HCT116 (cell line): ENCODE data around the gene FCHO2. TPM values are rescaled to one million over a fixed set of nuclear protein-coding genes. Genes with fewer than 3 reads are reported as not detected.

Source experiments
- ATAC-seq: fragments of 200-7000 bp; cut with Tn5 transposase; 2 replicates; pipeline ENCODE4 v1.9.1; 2020; ENCODE audit warnings: mild to moderate bottlenecking, moderate library complexity
- BruUV-seq: library from RNA; stranded (reverse); fragments of 400-500 nt; replicated peaks from 2 replicates; lab custom pipeline; 2021; lab: Mats Ljungman, UMichigan
- CTCF ChIA-PET: fragments of 300-600 bp; sonication (Branson Sonifier 250); formaldehyde crosslinking; loops from one replicate; lab custom pipeline; 2021; ENCODE audit warnings: antibody characterized with exemption; lab: Charles Lee
- POLR2A ChIA-PET: fragments of 300-600, 350-600 bp; sonication (Branson Sonifier 250); formaldehyde crosslinking; loops from one replicate; lab custom pipeline; 2021; ENCODE audit warnings: antibody characterized with exemption; lab: Charles Lee
- RAD21 ChIA-PET, 2 experiments: fragments of 300-600 bp; sonication (Branson Sonifier 250); formaldehyde crosslinking; loops; one replicate each; lab custom pipeline; 2023; ENCODE audit warnings: low total read pairs in 2 of 2; ENCODE audit not compliant: uncharacterized antibody in 2 of 2, unreplicated experiment in 2 of 2, low non-redundant PET in 1 of 2; lab: Charles Lee
- DNase-seq: peaks from one replicate; pipeline ENCODE4 v3.0.0-alpha.2; 2010; ENCODE audit warnings: low read depth, low spot score
- H2AFZ ChIP-seq: fragments of 200-600 bp; shearing (Covaris generic), sonication (generic); 2 replicates; pipeline ENCODE4 v1.6.1; 2017; ENCODE audit warnings: low read depth, mixed run types, mixed read lengths, antibody characterized with exemption, low read length; ENCODE audit not compliant: poor library complexity, severe bottlenecking
- H3K27ac ChIP-seq: 2 replicates; pipeline ENCODE4 v1.5.1; 2012; ENCODE audit warnings: low read depth, low read length
- H3K27me3 ChIP-seq: fragments of 200-600 bp; sonication (generic); 2 replicates; pipeline ENCODE4 v1.6.1; 2016; ENCODE audit warnings: mixed run types, low read length, mixed read lengths; ENCODE audit not compliant: insufficient read depth
- H3K36me3 ChIP-seq, 2 experiments: fragments of 200-500 bp in 1 of 2; fragments of 200-600 bp in 1 of 2; sonication (Bioruptor generic) in 1 of 2; sonication (generic) in 1 of 2; 2 replicates each; pipeline versions ENCODE4 v1.5.1 to v1.6.1; 2014 to 2016; ENCODE audit warnings: low read length in 2 of 2, inconsistent platforms in 1 of 2, mixed read lengths in 1 of 2, mixed run types in 1 of 2; ENCODE audit not compliant: insufficient read depth in 2 of 2, control insufficient read depth in 1 of 2
- H3K4me1 ChIP-seq, 2 experiments: fragments of 200-600 bp in 1 of 2; sonication (generic) in 1 of 2; 2 replicates each; pipeline versions ENCODE4 v1.5.1 to v1.6.1; 2012 to 2017; ENCODE audit warnings: low read length in 2 of 2, inconsistent platforms in 1 of 2, mild to moderate bottlenecking in 1 of 2, mixed read lengths in 1 of 2, mixed run types in 1 of 2, moderate library complexity in 1 of 2; ENCODE audit not compliant: insufficient read depth in 2 of 2, control insufficient read depth in 1 of 2
- H3K4me2 ChIP-seq: fragments of 200-600 bp; sonication (generic); 2 replicates; pipeline ENCODE4 v1.6.1; 2017; ENCODE audit warnings: mixed run types, low read length, mixed read lengths
- H3K4me3 ChIP-seq, 2 experiments: fragments of 200-600 bp in 1 of 2; sonication (generic) in 1 of 2; replicated peaks in 1 of 2; 2 replicates each; pipeline ENCODE4 v1.5.1; 2011 to 2016; ENCODE audit warnings: low read length in 2 of 2, control low read depth in 1 of 2, low read depth in 1 of 2, mild to moderate bottlenecking in 1 of 2, mixed read lengths in 1 of 2, mixed run types in 1 of 2
- H3K79me2 ChIP-seq: fragments of 200-600 bp; sonication (generic); 2 replicates; pipeline ENCODE4 v1.6.1; 2017; ENCODE audit warnings: mild to moderate bottlenecking, mixed run types, low read length, moderate library complexity, mixed read lengths; ENCODE audit not compliant: insufficient read depth
- H3K9ac ChIP-seq: fragments of 200-600 bp; sonication (generic); 2 replicates; pipeline ENCODE4 v1.6.1; 2016; ENCODE audit warnings: low read length, mixed read lengths
- H3K9me2 ChIP-seq: fragments of 200-600 bp; sonication (generic), shearing (Covaris generic); 2 replicates; pipeline ENCODE4 v1.6.1; 2017; ENCODE audit warnings: mixed run types, mild to moderate bottlenecking, moderate library complexity; ENCODE audit not compliant: insufficient read depth
- H3K9me3 ChIP-seq, 2 experiments: fragments of 200-500 bp in 1 of 2; fragments of 200-600 bp in 1 of 2; sonication (Bioruptor generic) in 1 of 2; sonication (generic) in 1 of 2; 2 replicates each; pipeline ENCODE4 v1.6.1; 2014 to 2017; ENCODE audit warnings: low read length in 2 of 2, mixed read lengths in 2 of 2, inconsistent platforms in 1 of 2, low read depth in 1 of 2, mild to moderate bottlenecking in 1 of 2, mixed run types in 1 of 2, moderate library complexity in 1 of 2; ENCODE audit not compliant: control insufficient read depth in 1 of 2, insufficient read depth in 1 of 2
- H4K20me1 ChIP-seq: fragments of 200-600 bp; sonication (generic), shearing (Covaris generic); 2 replicates; pipeline ENCODE4 v1.6.1; 2017; ENCODE audit warnings: mixed run types, mild to moderate bottlenecking, moderate library complexity; ENCODE audit not compliant: insufficient read depth
- ATF3 ChIP-seq: IDR thresholded peaks from 2 replicates; pipeline ENCODE4 v1.6.1; 2012
- CBX3 ChIP-seq: IDR thresholded peaks from 2 replicates; pipeline ENCODE4 v1.6.1; 2012; ENCODE audit warnings: low read depth
- JUND ChIP-seq: IDR thresholded peaks from 2 replicates; pipeline ENCODE4 v1.6.1; 2012
- POLR2AphosphoS5 ChIP-seq: IDR thresholded peaks from 2 replicates; pipeline ENCODE4 v1.6.1; 2011; ENCODE audit warnings: mild to moderate bottlenecking, low read depth, low read length, moderate library complexity
- RAD21 ChIP-seq: IDR thresholded peaks from 2 replicates; pipeline ENCODE4 v1.6.1; 2012; ENCODE audit warnings: low read depth, mild to moderate bottlenecking
- REST ChIP-seq: IDR thresholded peaks from 2 replicates; pipeline ENCODE4 v1.6.1; 2012; ENCODE audit warnings: low read depth
- SP1 ChIP-seq: IDR thresholded peaks from 2 replicates; pipeline ENCODE4 v1.6.1; 2012; ENCODE audit warnings: low read depth
- TCF7L2 ChIP-seq: IDR thresholded peaks from 2 replicates; pipeline ENCODE4 v1.7.0; 2011; ENCODE audit warnings: borderline replicate concordance, inconsistent platforms; ENCODE audit not compliant: insufficient read depth, insufficient read length; ENCODE audit errors: extremely low read depth
- YY1 ChIP-seq: IDR thresholded peaks from 2 replicates; pipeline ENCODE4 v1.6.1; 2011; ENCODE audit warnings: low read length, low read depth, moderate library complexity, mild to moderate bottlenecking; ENCODE audit not compliant: insufficient replicate concordance; ENCODE audit errors: extremely low read depth
- ZFX ChIP-seq: fragments of 450-650 bp; IDR thresholded peaks from 2 replicates; pipeline ENCODE4 v1.6.1; 2017
- intact Hi-C: fragments of 100-400 bp; cut with micrococcal nuclease; formaldehyde crosslinking; loops from 2 replicates; pipeline ENCODE4 v1.10.0; 2022
- total RNA-seq: library from RNA; stranded (reverse); gene quantifications from one replicate; pipeline ENCODE4 v1.2.1, GENCODE V29; 2021; ENCODE audit not compliant: unreplicated experiment

FCHO2 gene
- total RNA-seq, 1 experiment from 2014 or later = 18.7 TPM

GRCh38 chr5:73028991-73029595, 73.3 kb downstream of the FCHO2 start:
- Histone ChIP-seq H3K4me1 (peaks cover 23 to 34% of the 10 kb centered on the region in 2 experiments), H4K20me1 (no peaks in the 10 kb centered on the region), H3K4me2 (no peak overlapping the region), H3K9ac (no peak overlapping the region), H3K36me3 (no peaks in the 10 kb centered on the region), H3K4me3 (no peak overlapping the region), H3K79me2 (no peaks in the 10 kb centered on the region), H3K9me2 (no peaks in the 10 kb centered on the region), H3K27me3 (no peaks in the 10 kb centered on the region), H3K27ac (no peak overlapping the region), H2AFZ (no peak overlapping the region), H3K9me3 (no peaks in the 10 kb centered on the region)
- TF ChIP-seq RAD21 = no peak
- TF ChIP-seq ATF3 = no peak
- TF ChIP-seq ZFX = no peak
- no peak for TF ChIP-seq YY1
- no peak for TF ChIP-seq TCF7L2
- no peak for TF ChIP-seq CBX3
- TF ChIP-seq REST = no peak
- TF ChIP-seq SP1 = no peak
- TF ChIP-seq JUND = no peak
- TF ChIP-seq POLR2AphosphoS5 = no peak
- POLR2A ChIA-PET = no interaction called here
- RAD21 ChIA-PET = no interaction called here
- DNase-seq (no peak), ATAC-seq (no peak)
- intact Hi-C loops = no loop called here
- CTCF ChIA-PET = no interaction called here
- no TSS peak for BruUV-seq
